ENCODE results near the gene CPNE4. TPM values are rescaled to one million over a fixed set of nuclear protein-coding genes. Genes with fewer than 3 reads are reported as not detected.
"Not testable (repeated sequence)": the region's sequence is repeated elsewhere in the genome, so short reads cannot be mapped to it uniquely, and the experiment has no call there.

The CPNE4 gene
- total RNA-seq, 4 donors from 2014 or later, result 0.10 to 0.25 (median 0.16) TPM; not detected in 1

GRCh38 chr3:131502530-131503319 is 532.1 kb downstream of the CPNE4 start, which contains the start of gene MRPL3:
TSS of gene MRPL3 (minus strand) at chr3:131502971. CDS start at chr3:131502821, 150 bp downstream.
- intact Hi-C loops (cut with DNase I; ENCODE audit: low total_unique reads), result no loop called here
- TF ChIP-seq CTCF (IDR thresholded peaks at IDR 0.05) (no peak), POLR2A (IDR thresholded peaks at IDR 0.05) (no peak)
- WGBS, 2 donors, result 1 to 2% methylated on average over 42 to 47 of the region's 47 CpGs
- H3K4me3 ChIP-seq (ENCODE audit: low read depth, poor library complexity, severe bottlenecking), result peak within 1 kb of the TSS; percentile 86
- DNase-seq (ENCODE audit: low spot score in 2 of 2), result peak; percentile 75 to 96

- H3K4me3 ChIP-seq (ENCODE audit: low read depth, poor library complexity, severe bottlenecking), result peak overlapping the region; percentile 86
- intact Hi-C loops (cut with DNase I; ENCODE audit: low total_unique reads), result no loop called here
- WGBS, 2 donors, result 34 to 40% methylated on average over 2 of the region's 2 CpGs
- no peak for DNase-seq (ENCODE audit: low spot score in 2 of 2)
- no peak for TF ChIP-seq CTCF (IDR thresholded peaks at IDR 0.05)
- TF ChIP-seq POLR2A (IDR thresholded peaks at IDR 0.05), result no peak
Observed at GRCh38 chr3:131501949-131502348, 532.9 kb downstream of the CPNE4 start.

- 80 to 95% methylated on average over 1 of the region's 1 CpG for whole genome bisulfite sequencing, 2 donors
- H3K4me3 ChIP-seq (ENCODE audit: low read depth, poor library complexity, severe bottlenecking), result no peak overlapping the region
- no peak for DNase-seq (ENCODE audit: low spot score in 2 of 2)
- no peak for TF ChIP-seq CTCF (IDR thresholded peaks at IDR 0.05)
- no peak for TF ChIP-seq POLR2A (IDR thresholded peaks at IDR 0.05)
- intact Hi-C loops (cut with DNase I; ENCODE audit: low total_unique reads), result no loop called here
Observed at GRCh38 chr3:131494706-131495105, 540.1 kb downstream of the CPNE4 start.

GRCh38 chr3:131491775-131492174 is 543.0 kb downstream of the CPNE4 start:
- no peak overlapping the region for H3K4me3 ChIP-seq (ENCODE audit: low read depth, poor library complexity, severe bottlenecking)
- TF ChIP-seq POLR2A (IDR thresholded peaks at IDR 0.05) (no peak), CTCF (IDR thresholded peaks at IDR 0.05) (no peak)
- WGBS, 2 donors, result 98 to 100% methylated on average over 2 of the region's 2 CpGs
- no peak for DNase-seq (ENCODE audit: low spot score in 2 of 2)
- intact Hi-C loops (cut with DNase I; ENCODE audit: low total_unique reads), result no loop called here

- TF ChIP-seq POLR2A (IDR thresholded peaks at IDR 0.05), result no peak
- no peak for TF ChIP-seq CTCF (IDR thresholded peaks at IDR 0.05)
- 93 to 97% methylated on average over 2 of the region's 2 CpGs for WGBS, 2 donors
- H3K4me3 ChIP-seq (ENCODE audit: low read depth, poor library complexity, severe bottlenecking), result no peak overlapping the region
- no peak for DNase-seq (ENCODE audit: low spot score in 2 of 2)
- intact Hi-C loops (cut with DNase I; ENCODE audit: low total_unique reads), result no loop called here
Observed at GRCh38 chr3:131491084-131491483, 543.7 kb downstream of the CPNE4 start.

- 84 to 87% methylated on average over 3 of the region's 3 CpGs for WGBS, 2 donors
- intact Hi-C loops (cut with DNase I; ENCODE audit: low total_unique reads); DNase-seq (ENCODE audit: low spot score in 2 of 2); H3K4me3 ChIP-seq (ENCODE audit: low read depth, poor library complexity, severe bottlenecking): not testable (repeated sequence)
Observed at GRCh38 chr3:131486545-131486944, 548.3 kb downstream of the CPNE4 start.
